Activated naive CD4-positive, alpha-beta T cell treated with anti-CD3 and anti-CD28 coated beads, Interleukin-2, amount 10 ng/mL, durations not matched to agents 7 days and 5 days (primary cell): Measurements from ENCODE around the gene NEK3.
"Not testable (repeated sequence)": the region's sequence is repeated elsewhere in the genome, so short reads cannot be mapped to it uniquely, and the experiment has no call there.

ENCODE experiments used
- CTCF ChIA-PET: fragments of 350-600 bp; sonication (Branson Sonifier 250); formaldehyde crosslinking; loops from one replicate; lab custom pipeline; 2021; ENCODE audit warnings: antibody characterized with exemption; lab: Charles Lee
- DNase-seq: peaks from one replicate; pipeline ENCODE4 v3.0.0-alpha.2; 2020
- H3K27ac Mint-ChIP-seq: one replicate; pipeline ENCODE4 v1.8.0; 2021; ENCODE audit warnings: mild to moderate bottlenecking, moderate library complexity, mixed read lengths
- H3K27me3 Mint-ChIP-seq: one replicate; pipeline ENCODE4 v1.8.0; 2021; ENCODE audit warnings: mild to moderate bottlenecking, mixed read lengths
- H3K36me3 Mint-ChIP-seq: one replicate; pipeline ENCODE4 v1.8.0; 2021; ENCODE audit warnings: mixed read lengths
- H3K4me1 Mint-ChIP-seq: one replicate; pipeline ENCODE4 v1.8.0; 2021; ENCODE audit warnings: mixed read lengths
- H3K4me3 Mint-ChIP-seq: one replicate; pipeline ENCODE4 v1.8.0; 2021; ENCODE audit warnings: mild to moderate bottlenecking, moderate library complexity, mixed read lengths
- H3K9me3 Mint-ChIP-seq: one replicate; pipeline ENCODE4 v1.8.0; 2021; ENCODE audit warnings: mixed read lengths

Gene NEK3, protein sequence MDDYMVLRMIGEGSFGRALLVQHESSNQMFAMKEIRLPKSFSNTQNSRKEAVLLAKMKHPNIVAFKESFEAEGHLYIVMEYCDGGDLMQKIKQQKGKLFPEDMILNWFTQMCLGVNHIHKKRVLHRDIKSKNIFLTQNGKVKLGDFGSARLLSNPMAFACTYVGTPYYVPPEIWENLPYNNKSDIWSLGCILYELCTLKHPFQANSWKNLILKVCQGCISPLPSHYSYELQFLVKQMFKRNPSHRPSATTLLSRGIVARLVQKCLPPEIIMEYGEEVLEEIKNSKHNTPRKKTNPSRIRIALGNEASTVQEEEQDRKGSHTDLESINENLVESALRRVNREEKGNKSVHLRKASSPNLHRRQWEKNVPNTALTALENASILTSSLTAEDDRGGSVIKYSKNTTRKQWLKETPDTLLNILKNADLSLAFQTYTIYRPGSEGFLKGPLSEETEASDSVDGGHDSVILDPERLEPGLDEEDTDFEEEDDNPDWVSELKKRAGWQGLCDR

DNA sequence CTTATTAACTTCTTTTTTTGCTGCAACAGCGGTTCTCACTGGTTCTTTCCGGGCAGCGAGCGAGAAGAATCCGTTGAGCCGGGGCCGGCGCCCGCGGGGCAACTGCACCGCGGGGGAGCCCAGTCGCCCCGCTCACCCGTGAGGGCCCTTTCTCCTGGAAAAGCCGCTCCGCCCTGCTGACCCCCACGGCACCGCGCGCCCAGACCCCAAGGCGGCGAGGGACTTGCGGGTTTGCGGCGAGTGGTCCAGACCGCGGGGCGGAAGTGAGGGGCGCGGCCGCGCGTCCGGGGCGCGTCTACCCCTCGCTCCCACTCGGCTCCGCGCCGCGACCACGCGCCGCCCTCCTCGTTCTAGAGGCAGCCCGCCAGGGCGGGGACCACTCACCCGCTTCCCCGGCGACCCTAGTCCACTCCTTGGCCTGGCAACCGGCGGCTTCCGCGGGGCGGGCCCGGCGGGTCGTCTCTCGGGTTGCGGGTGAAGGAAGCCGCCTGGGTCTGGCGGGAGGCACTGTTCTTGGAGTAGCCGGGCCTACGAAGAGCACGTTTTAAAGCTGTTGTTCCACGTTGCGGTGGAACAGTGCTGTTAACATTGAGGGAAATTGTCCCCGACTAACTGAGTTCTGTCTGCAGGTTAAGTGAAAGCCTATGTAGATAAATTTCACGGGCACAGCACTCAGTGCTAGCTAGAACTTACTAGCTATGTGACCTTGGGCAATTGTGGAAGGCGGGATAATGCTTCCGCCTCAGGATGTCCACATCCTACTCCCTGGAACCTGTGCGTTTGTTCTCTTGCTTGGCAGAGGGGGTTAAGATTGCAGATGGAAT, at the start of gene NEK3:
Gene NEK3, minus strand, starts transcription at position 439 of the 824 bp plus-strand sequence. CDS start 3,406 bp downstream, outside the sequence.
- H3K4me3 Mint-ChIP-seq = peak within 1 kb of the TSS; percentile 83
- CTCF ChIA-PET = no interaction called here

DNA sequence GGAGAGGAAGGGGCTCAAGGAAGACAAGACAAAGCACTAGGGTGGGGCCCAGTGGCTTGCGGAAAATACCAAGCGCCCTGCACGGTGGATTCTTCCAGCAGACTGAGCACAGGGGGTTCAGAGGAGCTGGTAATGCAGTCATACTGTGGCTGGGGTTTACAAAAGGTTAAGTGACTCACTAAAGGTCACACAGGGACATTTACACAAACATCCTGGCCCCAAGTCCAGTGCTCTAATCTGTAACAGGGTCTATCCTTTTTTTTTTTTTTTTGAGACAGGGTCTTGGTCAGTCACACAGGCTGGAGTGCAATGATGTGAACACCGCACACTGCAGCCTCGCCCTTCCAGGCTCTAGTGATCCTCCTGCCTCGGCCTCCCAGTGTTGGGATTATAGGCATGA, 49.0 kb upstream of the NEK3 start:
- H3K4me3 Mint-ChIP-seq, H3K27ac Mint-ChIP-seq, H3K9me3 Mint-ChIP-seq, DNase-seq, H3K4me1 Mint-ChIP-seq, H3K36me3 Mint-ChIP-seq, CTCF ChIA-PET: not testable (repeated sequence)
- H3K27me3 Mint-ChIP-seq = peaks cover 15% of the 10 kb centered on the region

More for the DNA sequence above, at the start of gene NEK3:
- Mint-ChIP-seq H3K9me3 (no peaks in the 10 kb centered on the region), H3K4me1 (peaks cover 53% of the 10 kb centered on the region), H3K36me3 (peaks cover 7% of the 10 kb centered on the region), H3K27ac (peak within 1 kb of the TSS; percentile 86), H3K27me3 (peaks cover 14% of the 10 kb centered on the region)
- peak; percentile 76 for DNase-seq

DNA sequence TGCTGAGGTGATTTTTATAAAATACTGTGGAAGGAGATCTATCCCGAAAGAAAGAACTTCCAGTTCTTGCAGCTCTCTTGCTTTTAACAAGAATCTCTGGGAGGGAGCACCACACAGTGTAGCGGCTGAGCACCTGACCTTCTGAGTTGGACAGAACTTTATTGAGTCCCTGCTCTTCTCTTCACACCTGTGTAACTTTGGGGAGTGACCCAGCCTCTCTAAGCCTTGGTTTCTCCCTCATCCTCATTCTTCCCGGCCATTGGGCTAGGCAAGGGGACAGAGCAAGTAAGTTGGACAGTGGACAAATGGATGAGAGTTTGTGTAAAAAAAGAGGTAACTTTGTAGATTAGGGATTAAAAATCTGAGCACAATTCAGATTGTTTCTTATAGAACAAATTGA, 48.5 kb upstream of the NEK3 start:
- H3K9me3 Mint-ChIP-seq, CTCF ChIA-PET, H3K36me3 Mint-ChIP-seq: not testable (repeated sequence)

DNA sequence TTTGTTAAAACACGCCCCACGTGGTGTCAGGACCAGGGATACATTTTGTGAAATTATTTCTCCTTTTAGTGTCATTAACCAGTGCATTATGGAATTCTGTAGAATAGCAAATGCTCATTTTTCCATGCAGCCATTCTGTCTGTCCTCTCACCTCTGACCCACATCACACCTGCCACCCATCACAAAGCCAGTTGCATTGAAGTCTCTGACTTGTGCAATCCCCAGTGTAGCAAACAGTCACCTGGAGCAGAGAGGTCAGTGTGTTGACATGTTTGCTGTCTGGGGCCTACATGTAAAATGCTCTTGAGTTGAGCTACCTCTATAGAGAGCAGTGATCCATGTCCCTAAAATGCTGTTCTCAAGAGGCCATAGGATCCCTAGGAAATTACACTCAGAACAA, 47.9 kb upstream of the NEK3 start:
- DNase-seq, H3K36me3 Mint-ChIP-seq, H3K4me3 Mint-ChIP-seq, H3K27ac Mint-ChIP-seq, H3K9me3 Mint-ChIP-seq, H3K4me1 Mint-ChIP-seq, CTCF ChIA-PET: not testable (repeated sequence)
- peaks cover 15% of the 10 kb centered on the region for H3K27me3 Mint-ChIP-seq

More for the DNA sequence above, 48.5 kb upstream of the NEK3 start:
- H3K27ac Mint-ChIP-seq, H3K4me1 Mint-ChIP-seq, H3K4me3 Mint-ChIP-seq, DNase-seq: not testable (repeated sequence)
- peaks cover 15% of the 10 kb centered on the region for H3K27me3 Mint-ChIP-seq

DNA sequence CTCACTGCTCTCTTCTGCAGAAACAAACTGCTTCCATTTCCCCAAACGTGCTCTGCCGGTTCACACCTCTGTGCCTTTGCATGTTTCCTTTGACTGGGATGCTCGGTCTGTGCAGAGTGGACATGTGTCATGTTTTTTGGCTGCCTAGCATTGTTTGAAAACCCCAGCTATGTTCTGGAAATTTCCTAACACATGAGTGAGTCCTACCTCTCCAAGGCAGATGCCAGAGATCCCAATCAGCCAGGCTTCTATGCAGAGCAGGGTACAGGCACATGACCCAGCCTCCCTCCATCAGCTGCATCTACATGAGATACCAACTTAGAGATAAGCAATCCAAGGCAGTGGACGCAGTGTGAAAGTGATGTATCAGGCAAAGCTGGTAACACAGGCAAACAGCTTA, 45.1 kb upstream of the NEK3 start:
- H3K4me3 Mint-ChIP-seq, DNase-seq, H3K9me3 Mint-ChIP-seq, H3K36me3 Mint-ChIP-seq, H3K4me1 Mint-ChIP-seq, H3K27ac Mint-ChIP-seq: not testable (repeated sequence)
- CTCF ChIA-PET = interaction anchor here (1.2 kb wide), 1 partner anchor 247 kb away, joined by 3 read pairs; no protein-coding TSS in a partner anchor
- peaks cover 11% of the 10 kb centered on the region for H3K27me3 Mint-ChIP-seq

DNA sequence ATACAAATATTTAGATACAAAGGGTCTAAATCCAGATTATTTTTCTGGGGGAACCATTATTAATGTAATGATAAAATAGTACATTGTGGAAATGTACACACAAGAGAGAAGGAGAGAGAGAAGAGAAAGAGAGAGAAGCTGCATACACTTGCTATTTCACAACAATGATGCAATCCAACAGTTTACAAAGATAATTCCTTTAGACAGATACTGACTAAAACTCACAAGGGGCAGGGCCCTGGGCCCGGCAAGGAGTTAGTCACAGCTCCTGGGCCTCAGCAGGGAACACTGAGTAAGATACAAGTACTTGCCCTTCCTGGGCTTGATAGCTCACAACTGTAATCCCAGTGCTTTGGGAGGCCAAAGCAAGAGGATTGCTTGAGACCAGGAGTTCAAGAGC, 44.5 kb upstream of the NEK3 start:
- not testable (repeated sequence) for H3K36me3 Mint-ChIP-seq, H3K4me3 Mint-ChIP-seq, H3K4me1 Mint-ChIP-seq, H3K9me3 Mint-ChIP-seq, DNase-seq, H3K27ac Mint-ChIP-seq
- H3K27me3 Mint-ChIP-seq = peaks cover 14% of the 10 kb centered on the region
- CTCF ChIA-PET = interaction anchor here (1.2 kb wide), 1 partner anchor 247 kb away, joined by 3 read pairs; no protein-coding TSS in a partner anchor

DNA sequence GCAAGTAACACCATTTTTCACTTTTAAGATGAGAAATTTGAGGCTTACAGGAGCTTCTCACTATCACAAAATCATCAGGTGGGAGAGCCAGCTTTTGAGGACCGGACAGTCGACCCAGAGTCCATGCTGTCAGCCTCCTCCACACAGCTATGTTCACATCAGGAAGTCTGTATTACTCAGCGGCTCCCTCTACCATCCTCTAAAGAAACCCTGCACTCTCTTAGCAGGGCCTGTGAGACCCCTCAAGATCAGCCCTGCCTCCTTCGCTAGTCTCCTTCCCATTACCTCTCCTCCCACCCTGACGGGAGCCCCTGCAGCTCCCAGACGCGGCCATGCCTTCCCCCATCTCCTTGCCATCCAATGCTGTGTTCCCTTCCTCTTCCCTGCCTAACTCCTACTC, 43.1 kb upstream of the NEK3 start:
- CTCF ChIA-PET = interaction anchor here (1.8 kb wide), 1 partner anchor 75 kb away, joined by 3 read pairs; no protein-coding TSS in a partner anchor
- not testable (repeated sequence) for H3K27ac Mint-ChIP-seq, H3K4me1 Mint-ChIP-seq, H3K36me3 Mint-ChIP-seq, H3K4me3 Mint-ChIP-seq, H3K9me3 Mint-ChIP-seq, DNase-seq
- H3K27me3 Mint-ChIP-seq = peaks cover 14% of the 10 kb centered on the region

DNA sequence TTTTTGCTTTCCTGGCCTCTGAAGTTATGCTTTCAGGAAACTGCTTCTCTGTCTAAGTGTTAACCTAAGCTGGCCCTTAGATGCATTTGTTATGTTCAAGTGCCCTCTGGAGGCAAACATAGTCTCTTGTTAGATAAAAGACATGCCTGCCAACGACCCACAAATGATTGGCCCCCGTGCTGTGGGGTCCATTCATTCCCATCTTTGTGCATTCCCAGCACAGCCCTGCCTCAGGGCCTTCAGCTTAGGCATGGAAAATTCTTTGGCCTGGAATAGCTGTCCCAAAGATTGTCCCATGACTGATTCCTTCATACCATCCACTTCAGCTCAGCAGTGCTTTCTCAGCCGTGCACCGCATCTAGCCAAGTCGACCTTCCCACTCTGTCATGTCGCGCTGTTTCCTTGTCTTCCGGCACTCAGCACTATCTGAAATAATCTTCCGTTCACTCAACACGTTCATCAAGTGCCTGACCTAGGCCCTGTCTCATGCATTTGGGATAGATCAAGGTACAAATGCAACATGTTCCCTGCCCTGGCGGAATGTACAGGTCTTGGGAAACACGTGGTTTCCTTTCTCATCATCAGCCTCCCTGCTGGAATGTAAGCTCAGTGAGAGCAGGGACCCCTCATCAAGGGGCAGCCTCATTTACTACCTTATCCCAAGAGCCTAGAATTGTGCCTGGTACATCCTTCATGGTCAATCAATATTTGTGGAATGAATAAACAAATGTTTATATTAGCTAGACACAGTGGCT, 42.2 kb upstream of the NEK3 start:
- H3K9me3 Mint-ChIP-seq, H3K36me3 Mint-ChIP-seq, H3K4me3 Mint-ChIP-seq, H3K4me1 Mint-ChIP-seq, H3K27ac Mint-ChIP-seq: not testable (repeated sequence)
- peak; percentile 36 for DNase-seq
- peaks cover 14% of the 10 kb centered on the region for H3K27me3 Mint-ChIP-seq
- CTCF ChIA-PET = interaction anchor here (1.0 to 1.9 kb wide), 7 partner anchors 74 to 1078 kb away, joined by 3 to 8 read pairs (median 3); no protein-coding TSS in a partner anchor

DNA sequence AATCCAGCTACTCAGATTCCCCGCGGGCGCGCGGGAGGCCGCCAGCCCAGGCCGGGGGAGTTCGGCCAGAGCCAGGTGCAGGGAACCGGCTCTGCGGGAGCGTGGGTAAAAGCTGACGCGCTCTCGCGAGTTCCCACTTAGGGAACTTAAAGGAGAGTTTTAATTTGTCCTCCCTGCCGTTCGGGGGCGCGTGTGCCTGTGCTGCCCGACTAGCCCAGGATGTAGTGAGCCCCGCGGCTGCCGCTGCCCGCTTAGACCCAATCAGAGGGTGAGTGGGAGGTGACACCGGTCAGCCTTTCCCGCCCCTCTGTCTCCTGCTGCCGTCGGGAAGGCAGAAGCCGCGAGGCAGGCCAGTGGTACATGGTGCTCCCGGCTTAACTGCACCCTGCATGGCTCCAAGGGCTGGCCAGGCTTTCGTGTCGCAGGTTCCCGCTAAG, 36.0 kb upstream of the NEK3 start:
- peaks cover 3% of the 10 kb centered on the region for H3K36me3 Mint-ChIP-seq
- peak overlapping the region; percentile 96 for H3K4me3 Mint-ChIP-seq
- no peaks in the 10 kb centered on the region for H3K9me3 Mint-ChIP-seq
- CTCF ChIA-PET = interaction anchor here (1.2 kb wide), 1 partner anchor 67 kb away, joined by 3 read pairs; no protein-coding TSS in a partner anchor
- H3K27me3 Mint-ChIP-seq = peaks cover 5% of the 10 kb centered on the region
- peak overlapping the region; percentile 97 for H3K27ac Mint-ChIP-seq
- peak; percentile 77 for DNase-seq
- peaks cover 33% of the 10 kb centered on the region for H3K4me1 Mint-ChIP-seq

DNA sequence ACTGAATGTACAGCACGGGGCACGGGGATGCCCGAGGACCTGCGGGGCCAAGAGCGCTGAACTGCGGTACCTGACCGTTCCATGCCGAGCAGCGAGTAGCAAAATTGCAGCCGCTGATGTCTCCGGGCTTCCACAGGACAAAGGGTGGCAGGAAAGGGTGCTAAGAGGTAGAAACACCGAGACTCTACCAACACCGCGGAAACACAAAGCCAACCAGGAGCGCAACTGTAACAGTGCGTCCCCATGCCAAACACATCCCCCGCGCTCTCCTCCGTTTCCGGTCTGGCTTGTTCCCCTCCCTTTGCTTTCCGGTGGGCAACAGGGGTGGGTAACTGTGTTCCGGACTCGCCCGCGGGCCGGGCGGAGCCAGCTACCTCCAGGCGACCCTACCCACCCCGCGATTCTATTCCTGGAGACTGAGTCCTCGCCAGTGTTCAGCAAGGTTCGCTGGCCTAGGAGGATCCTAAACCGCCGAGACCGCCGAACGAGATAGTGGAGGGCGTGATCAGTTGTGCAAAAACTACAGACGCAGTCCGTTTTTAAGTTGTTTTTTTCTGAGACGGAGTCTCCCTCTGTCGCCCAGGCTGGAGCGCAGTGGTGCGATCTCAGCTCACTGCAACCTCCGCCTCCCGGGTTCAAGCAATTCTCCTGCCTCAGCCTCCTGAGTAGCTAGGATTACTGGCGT, 34.9 kb upstream of the NEK3 start:
- no peaks in the 10 kb centered on the region for H3K9me3 Mint-ChIP-seq
- peaks cover under 1% of the 10 kb centered on the region for H3K27me3 Mint-ChIP-seq
- DNase-seq = peak; percentile 88
- H3K27ac Mint-ChIP-seq = peak overlapping the region; percentile 97
- peaks cover 5% of the 10 kb centered on the region for H3K36me3 Mint-ChIP-seq
- peak overlapping the region; percentile 96 for H3K4me3 Mint-ChIP-seq
- H3K4me1 Mint-ChIP-seq = peaks cover 39% of the 10 kb centered on the region
- CTCF ChIA-PET = interaction anchor here (0.7 to 1.2 kb wide), 3 partner anchors 66 to 876 kb away, joined by 3 read pairs; no protein-coding TSS in a partner anchor

DNA sequence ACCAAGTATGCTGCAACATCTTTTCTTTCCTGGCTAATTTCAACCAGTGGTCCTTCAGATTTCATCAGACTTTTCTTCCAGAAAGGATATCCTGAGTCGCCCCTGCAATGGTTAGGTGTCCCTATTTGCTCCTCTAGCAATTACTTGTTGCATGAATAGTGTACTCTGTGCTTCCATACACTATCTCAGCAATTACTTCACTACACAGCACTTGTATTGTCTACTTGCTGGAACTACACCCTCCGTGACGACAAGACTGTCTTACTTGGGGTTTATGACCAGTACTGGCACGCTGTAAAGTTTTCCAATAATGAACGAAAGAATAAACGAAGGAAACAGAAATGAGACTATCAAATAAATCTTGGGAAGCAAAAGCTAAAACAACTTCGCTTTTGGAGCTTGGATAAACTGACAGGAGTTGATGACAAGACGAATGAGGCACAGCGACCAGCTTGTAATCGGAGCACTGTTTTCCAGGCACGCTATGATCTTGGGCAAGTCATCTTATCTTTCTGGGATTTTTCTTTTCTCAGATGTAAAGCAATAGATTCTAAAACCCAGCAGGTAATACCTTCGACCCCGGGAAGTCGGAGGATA, 34.3 kb upstream of the NEK3 start:
- CTCF ChIA-PET, H3K9me3 Mint-ChIP-seq, H3K27me3 Mint-ChIP-seq, H3K36me3 Mint-ChIP-seq, DNase-seq: not testable (repeated sequence)
- peaks cover 39% of the 10 kb centered on the region for H3K4me1 Mint-ChIP-seq
- H3K4me3 Mint-ChIP-seq = peak overlapping the region; percentile 96
- peak overlapping the region; percentile 97 for H3K27ac Mint-ChIP-seq

DNA sequence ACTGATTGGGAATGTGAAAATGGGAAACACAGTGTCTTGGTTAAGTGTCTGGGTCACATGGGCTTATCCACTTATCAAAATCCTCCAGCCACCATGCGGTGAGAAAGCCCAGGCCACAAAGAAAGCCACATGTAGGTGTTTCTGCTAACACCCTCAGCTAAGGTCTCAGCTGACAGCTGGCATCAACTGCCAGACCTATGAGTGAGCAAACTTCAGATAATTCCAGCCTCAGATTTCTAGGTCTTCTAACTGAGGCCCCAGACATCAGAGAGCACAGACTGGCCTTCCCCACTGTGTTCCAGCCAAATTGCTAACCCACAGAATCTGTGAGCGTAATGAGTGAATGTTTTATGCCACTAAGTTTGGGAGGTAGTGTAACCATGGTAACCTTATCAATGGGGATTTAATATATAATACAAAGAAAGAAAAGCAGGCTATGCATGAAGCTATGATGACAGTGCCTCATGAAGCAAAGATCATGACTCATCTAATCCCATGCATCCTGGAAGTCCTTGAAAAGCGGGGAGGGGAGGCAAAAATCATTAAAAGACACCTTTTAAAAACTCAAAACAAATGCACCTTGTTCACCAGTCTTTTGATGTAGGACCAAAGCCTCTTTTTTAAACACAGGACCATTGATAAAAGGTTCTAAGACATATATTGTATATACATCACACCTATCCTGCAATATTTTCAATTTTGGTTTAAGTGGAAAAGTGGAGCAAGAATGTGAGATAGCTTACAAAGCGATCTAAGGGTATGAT, 28.2 kb upstream of the NEK3 start:
- H3K4me3 Mint-ChIP-seq, DNase-seq, H3K27ac Mint-ChIP-seq, H3K27me3 Mint-ChIP-seq, H3K9me3 Mint-ChIP-seq, CTCF ChIA-PET: not testable (repeated sequence)
- peaks cover 19% of the 10 kb centered on the region for H3K36me3 Mint-ChIP-seq
- peaks cover 28% of the 10 kb centered on the region for H3K4me1 Mint-ChIP-seq
